ENCODE results near the gene VPS9D1. TPM values are rescaled to one million over a fixed set of nuclear protein-coding genes. Genes with fewer than 3 reads are reported as not detected.

The VPS9D1 gene
- total RNA-seq, 1 donor from 2014 or later, result 20.2 TPM

GRCh38 chr16:89759746-89760340 is 39.1 kb upstream of the VPS9D1 start:
- no peak for DNase-seq (ENCODE audit: low read depth, low spot score)
- Mint-ChIP-seq H3K4me1 (no peaks in the 10 kb centered on the region), H3K27me3 (ENCODE audit: low read depth) (no peaks in the 10 kb centered on the region), H3K4me3 (no peak overlapping the region), H3K27ac (ENCODE audit: unreplicated experiment) (peak overlapping the region; percentile 27), H3K9me3 (no peaks in the 10 kb centered on the region), H3K36me3 (ENCODE audit: low read depth) (peaks cover 10% of the 10 kb centered on the region)
- TF ChIP-seq CTCF (conservative IDR thresholded peaks at IDR 0.05), result no peak

- peaks cover 8% of the 10 kb centered on the region for H3K36me3 Mint-ChIP-seq (ENCODE audit: low read depth)
- no peak overlapping the region for H3K27ac Mint-ChIP-seq (ENCODE audit: unreplicated experiment)
Observed at GRCh38 chr16:89749637-89750036, 28.9 kb upstream of the VPS9D1 start.

GRCh38 chr16:89748921-89749320 is 28.2 kb upstream of the VPS9D1 start:
- TF ChIP-seq CTCF (conservative IDR thresholded peaks at IDR 0.05), result no peak
- Mint-ChIP-seq H3K4me3 (no peak overlapping the region), H3K27me3 (ENCODE audit: low read depth) (no peaks in the 10 kb centered on the region), H3K27ac (ENCODE audit: unreplicated experiment) (no peak overlapping the region), H3K9me3 (no peaks in the 10 kb centered on the region), H3K36me3 (ENCODE audit: low read depth) (peaks cover 8% of the 10 kb centered on the region), H3K4me1 (no peaks in the 10 kb centered on the region)
- no peak for DNase-seq (ENCODE audit: low read depth, low spot score)

More at GRCh38 chr16:89749637-89750036, 28.9 kb upstream of the VPS9D1 start:
- Mint-ChIP-seq H3K27me3 (ENCODE audit: low read depth) (no peaks in the 10 kb centered on the region), H3K4me3 (no peak overlapping the region), H3K9me3 (no peaks in the 10 kb centered on the region), H3K4me1 (no peaks in the 10 kb centered on the region)
- DNase-seq (ENCODE audit: low read depth, low spot score), result no peak
- TF ChIP-seq CTCF (conservative IDR thresholded peaks at IDR 0.05), result no peak

- peaks cover 4% of the 10 kb centered on the region for H3K36me3 Mint-ChIP-seq (ENCODE audit: low read depth)
- H3K27ac Mint-ChIP-seq (ENCODE audit: unreplicated experiment), result peak overlapping the region; percentile 19
- no peaks in the 10 kb centered on the region for H3K27me3 Mint-ChIP-seq (ENCODE audit: low read depth)
Observed at GRCh38 chr16:89748076-89748475, 27.4 kb upstream of the VPS9D1 start.

GRCh38 chr16:89746043-89746442 is 25.3 kb upstream of the VPS9D1 start:
- H3K9me3 Mint-ChIP-seq, result no peaks in the 10 kb centered on the region
- H3K27ac Mint-ChIP-seq (ENCODE audit: unreplicated experiment), result no peak overlapping the region
- no peak for DNase-seq (ENCODE audit: low read depth, low spot score)
- H3K4me1 Mint-ChIP-seq, result no peaks in the 10 kb centered on the region
- no peak for TF ChIP-seq CTCF (conservative IDR thresholded peaks at IDR 0.05)
- no peak overlapping the region for H3K4me3 Mint-ChIP-seq
- peaks cover 3% of the 10 kb centered on the region for H3K36me3 Mint-ChIP-seq (ENCODE audit: low read depth)
- H3K27me3 Mint-ChIP-seq (ENCODE audit: low read depth), result no peaks in the 10 kb centered on the region

More at GRCh38 chr16:89748076-89748475, 27.4 kb upstream of the VPS9D1 start:
- Mint-ChIP-seq H3K9me3 (no peaks in the 10 kb centered on the region), H3K4me1 (no peaks in the 10 kb centered on the region), H3K4me3 (no peak overlapping the region)
- no peak for TF ChIP-seq CTCF (conservative IDR thresholded peaks at IDR 0.05)
- no peak for DNase-seq (ENCODE audit: low read depth, low spot score)
